Heart right ventricle (tissue), 16 donors: ENCODE data around the gene TOMM5. TPM values are rescaled to one million over a fixed set of nuclear protein-coding genes. Genes with fewer than 3 reads are reported as not detected.

Experiments
- ATAC-seq, 8 donors: fragments of 200-7000 bp; cut with Tn5 transposase; one replicate each; pipeline ENCODE4 v1.9.1; 2020; ENCODE audit warnings: mild to moderate bottlenecking in 8 of 8, moderate library complexity in 8 of 8, moderate number of reproducible peaks in 1 of 8
- DNase-seq, 2 donors: peaks; one replicate each; pipeline ENCODE4 v3.0.0-alpha.2; 2020
- H3K27ac ChIP-seq, 10 donors: fragments of 200-600 bp; sonication (generic) in 2 of 10; one replicate each; pipeline versions ENCODE4 v1.5.0 to v1.8.0; 2020 to 2022; ENCODE audit warnings: mild to moderate bottlenecking in 3 of 10
- H3K27me3 ChIP-seq, 7 donors: fragments of 200-600 bp; one replicate each; pipeline ENCODE4 v1.8.0; 2021 to 2022; ENCODE audit warnings: mild to moderate bottlenecking in 2 of 7
- H3K36me3 ChIP-seq, 9 donors: fragments of 200-600 bp; sonication (generic) in 1 of 9; one replicate each; pipeline versions ENCODE4 v1.5.0 to v1.8.0; 2020 to 2022; ENCODE audit warnings: mild to moderate bottlenecking in 2 of 9
- H3K4me1 ChIP-seq, 9 donors: fragments of 200-600 bp; sonication (generic) in 1 of 9; one replicate each; pipeline versions ENCODE4 v1.5.0 to v1.8.0; 2020 to 2022; ENCODE audit warnings: mild to moderate bottlenecking in 4 of 9
- H3K4me3 ChIP-seq, 10 donors: fragments of 200-600 bp; sonication (generic) in 2 of 10; one replicate each; pipeline versions ENCODE4 v1.5.0 to v1.8.0; 2020 to 2022; ENCODE audit warnings: mild to moderate bottlenecking in 7 of 10, moderate library complexity in 2 of 10
- H3K9me3 ChIP-seq, 11 donors: fragments of 200-600 bp in 10 of 11; sonication (generic) in 2 of 11; one replicate each; pipeline versions ENCODE4 v1.5.0 to v1.8.0; 2013 to 2022; ENCODE audit warnings: mild to moderate bottlenecking in 2 of 11, control low read depth in 1 of 11, moderate library complexity in 1 of 11
- WGBS, 2 donors: extraction: QIAGEN DNeasy Blood & Tissue Kit; methylation state at CpG; one replicate each; pipeline ENCODE4 v1.1.7; 2013; ENCODE audit warnings: inconsistent platforms in 1 of 2; 5-methylcytosine and 5-hydroxymethylcytosine counted together
- intact Hi-C, 10 donors: fragments of 100-400 bp; cut with DNase I; formaldehyde crosslinking; loops; one replicate each; pipeline versions ENCODE4 v1.11.1 to v1.14.2; 2022
- polyA plus RNA-seq, 2 donors: library from polyadenylated mRNA; stranded (reverse); fragments of 200-250 nt; gene quantifications; one replicate each; pipeline ENCODE4 v1.2.3, GENCODE V29; 2013
- total RNA-seq, 10 donors: library from RNA; stranded (reverse); fragmentation: NEBNext Ultra II Directional in 3 of 10; extraction: Animal tissue kit (Norgen Biotek cat#: 25700) in 3 of 10; gene quantifications; one replicate each; pipeline versions ENCODE4 v1.2.1 to v1.2.4, GENCODE V29; 2021 to 2023
- TF ChIP-seq, protein P1 (sequence below), 9 donors: fragments of 200-600 bp; sonication (generic) in 2 of 9; IDR thresholded peaks; one replicate each; pipeline versions ENCODE4 v1.5.0 to v1.8.0; 2021 to 2022; ENCODE audit warnings: antibody characterized with exemption in 9 of 9, mild to moderate bottlenecking in 5 of 9, moderate library complexity in 1 of 9
- donor health status: Arrhythmogenic right ventricular cardiomyopathy.
- donor health status: ischemic (EF 13 %, LVEDD 7.1; RV severe dilation, severe dysfunction).
- donor health status: healthy with polysubstance abuse.
- donor health status: DM: no; HTN: yes; CAD: no.
- donor health status: DM: no; HTN: no; CAD: no.
- donor health status: ischemic (EF 25% LVEDD 6.9; RV normal size, moderate dysfunction).
- donor health status: ischemic (EF 25% LVEDD 5.7; RV mildly dilated, moderate dysfunction).
- donor health status: healthy.
- donor health status: DM: yes; HTN: yes; CAD: no.
- donor health status: Ischemic cardiomyopathy.
- donor health status: ischemic (EF 35%, LVEDD 5.7; RV mildly dilated, moderate dysfunction).
- donor health status: nonischemic (EF 11% LVEDD 7.7; RV severe dilation, severe dysfunction).
- donor health status: DM: yes; HTN: yes; CAD: no.
- donor health status: PGD.
- donor health status: ischemic (EF 29% LVEDD 5.4; RV normal size, mild dysfunction).
- donor health status: nonischemic (EF 23%, LVEDD 6.1; RV moderate dilation, normal function).

The TOMM5 gene
- total and polyA plus RNA-seq, 12 donors = 45.7 to 145 (median 52.8) TPM

DNA sequence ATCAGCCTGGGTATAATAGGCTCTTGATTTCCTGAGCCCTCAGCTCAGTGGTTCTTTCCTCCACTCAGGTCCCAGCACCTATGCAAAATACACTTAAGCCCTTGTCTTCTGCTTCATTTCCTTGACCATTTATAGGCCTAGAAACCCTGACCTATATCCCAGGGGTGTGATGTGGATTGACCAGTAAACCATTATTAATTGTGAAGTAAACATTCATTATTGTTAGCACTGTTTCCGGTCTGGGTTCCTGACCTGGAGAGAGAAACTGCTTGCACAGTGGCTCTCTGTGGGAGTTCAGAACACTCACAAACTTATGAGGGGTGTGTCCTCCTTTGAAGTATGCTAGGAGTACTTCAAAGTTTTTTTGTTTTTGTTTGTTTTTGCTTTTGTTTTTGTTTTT, 19.6 kb upstream of the TOMM5 start:
- Histone ChIP-seq H3K27ac (no peak overlapping the region), H3K36me3 (no peaks in the 10 kb centered on the region), H3K27me3 (peaks cover 0 to 4% (median 0%) of the 10 kb centered on the region in 7 donors), H3K9me3 (no peaks in the 10 kb centered on the region), H3K4me3 (no peak overlapping the region), H3K4me1 (no peaks in the 10 kb centered on the region)
- 83 to 85% methylated on average over 1 of the region's 1 CpG for WGBS, 2 donors
- TF ChIP-seq, protein P1, sequence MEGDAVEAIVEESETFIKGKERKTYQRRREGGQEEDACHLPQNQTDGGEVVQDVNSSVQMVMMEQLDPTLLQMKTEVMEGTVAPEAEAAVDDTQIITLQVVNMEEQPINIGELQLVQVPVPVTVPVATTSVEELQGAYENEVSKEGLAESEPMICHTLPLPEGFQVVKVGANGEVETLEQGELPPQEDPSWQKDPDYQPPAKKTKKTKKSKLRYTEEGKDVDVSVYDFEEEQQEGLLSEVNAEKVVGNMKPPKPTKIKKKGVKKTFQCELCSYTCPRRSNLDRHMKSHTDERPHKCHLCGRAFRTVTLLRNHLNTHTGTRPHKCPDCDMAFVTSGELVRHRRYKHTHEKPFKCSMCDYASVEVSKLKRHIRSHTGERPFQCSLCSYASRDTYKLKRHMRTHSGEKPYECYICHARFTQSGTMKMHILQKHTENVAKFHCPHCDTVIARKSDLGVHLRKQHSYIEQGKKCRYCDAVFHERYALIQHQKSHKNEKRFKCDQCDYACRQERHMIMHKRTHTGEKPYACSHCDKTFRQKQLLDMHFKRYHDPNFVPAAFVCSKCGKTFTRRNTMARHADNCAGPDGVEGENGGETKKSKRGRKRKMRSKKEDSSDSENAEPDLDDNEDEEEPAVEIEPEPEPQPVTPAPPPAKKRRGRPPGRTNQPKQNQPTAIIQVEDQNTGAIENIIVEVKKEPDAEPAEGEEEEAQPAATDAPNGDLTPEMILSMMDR (IDR thresholded peaks at IDR 0.05) = no peak
- no peak for DNase-seq
- intact Hi-C loops = no loop called here
- no peak for ATAC-seq

DNA sequence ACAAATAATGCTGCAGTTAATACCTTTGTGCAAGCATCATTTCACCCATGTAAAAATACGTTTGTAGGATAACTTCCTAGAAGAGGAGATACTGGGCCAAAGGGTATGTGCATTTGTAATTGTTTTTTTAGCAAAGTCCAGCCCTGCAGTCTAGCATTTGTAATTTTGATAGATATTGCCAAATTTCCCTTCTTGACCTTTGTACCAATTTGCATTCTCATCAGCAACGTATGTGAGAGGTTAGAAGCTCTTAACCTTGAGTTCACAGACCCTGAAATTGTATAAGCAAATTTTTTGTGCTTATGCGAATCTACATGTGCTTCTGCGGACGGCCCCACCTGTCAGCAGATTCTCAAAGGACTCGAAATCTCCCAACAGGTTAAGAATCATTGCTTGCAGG, 18.6 kb upstream of the TOMM5 start:
- TF ChIP-seq, protein P1 (IDR thresholded peaks at IDR 0.05) = no peak
- no peak for DNase-seq
- Histone ChIP-seq H3K27ac (no peak overlapping the region), H3K4me1 (no peaks in the 10 kb centered on the region), H3K4me3 (no peak overlapping the region), H3K9me3 (no peaks in the 10 kb centered on the region), H3K36me3 (no peaks in the 10 kb centered on the region), H3K27me3 (peaks cover 0 to 6% (median 0%) of the 10 kb centered on the region in 7 donors)
- intact Hi-C loops = no loop called here
- WGBS, 2 donors = 69 to 76% methylated on average over 6 of the region's 6 CpGs
- ATAC-seq = no peak

DNA sequence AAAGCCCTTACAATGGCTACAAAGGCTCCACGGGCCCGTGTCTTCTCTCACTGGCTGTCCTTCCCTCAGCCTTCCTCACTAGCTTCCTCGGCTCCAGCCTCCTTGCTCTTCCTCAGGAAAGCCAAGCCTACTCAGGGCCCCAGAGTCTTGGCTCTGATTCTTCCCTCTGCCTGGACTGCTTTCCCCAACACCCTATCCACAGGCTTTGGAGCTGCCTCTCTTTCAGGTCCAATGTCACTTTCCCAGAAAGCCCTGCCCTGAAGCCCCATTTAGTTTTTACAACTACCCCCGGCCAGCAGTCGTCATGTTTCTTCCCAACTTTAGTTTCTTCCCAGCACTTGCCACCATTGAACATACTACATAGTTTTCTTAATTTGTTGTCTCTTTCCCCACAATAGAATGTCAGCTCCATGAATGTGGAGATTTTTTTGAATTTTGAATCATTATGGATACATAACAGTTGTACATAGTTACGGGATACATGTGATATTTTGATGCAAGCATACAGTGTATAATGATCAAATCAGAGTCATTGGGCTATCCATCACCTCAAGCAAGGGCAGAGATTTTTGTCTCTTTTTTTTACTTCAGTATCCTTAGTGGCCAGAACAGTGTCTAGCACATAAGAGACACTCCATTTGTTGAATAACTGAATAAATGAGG, 17.5 kb upstream of the TOMM5 start:
- Histone ChIP-seq H3K36me3 (no peaks in the 10 kb centered on the region), H3K27me3 (peaks cover 0 to 8% (median 0%) of the 10 kb centered on the region in 7 donors), H3K4me1 (no peaks in the 10 kb centered on the region), H3K4me3 (no peak overlapping the region), H3K9me3 (no peaks in the 10 kb centered on the region), H3K27ac (no peak overlapping the region)
- TF ChIP-seq, protein P1 (IDR thresholded peaks at IDR 0.05) = no peak
- no peak for DNase-seq
- intact Hi-C loops = loop anchor here in 1 of 10 donors (10.0 kb wide), 1 partner anchor 45 kb away; the partner anchor contains the start of gene FRMPD1
- ATAC-seq = no peak
- WGBS, 2 donors = 69 to 77% methylated on average over 6 of the region's 6 CpGs

DNA sequence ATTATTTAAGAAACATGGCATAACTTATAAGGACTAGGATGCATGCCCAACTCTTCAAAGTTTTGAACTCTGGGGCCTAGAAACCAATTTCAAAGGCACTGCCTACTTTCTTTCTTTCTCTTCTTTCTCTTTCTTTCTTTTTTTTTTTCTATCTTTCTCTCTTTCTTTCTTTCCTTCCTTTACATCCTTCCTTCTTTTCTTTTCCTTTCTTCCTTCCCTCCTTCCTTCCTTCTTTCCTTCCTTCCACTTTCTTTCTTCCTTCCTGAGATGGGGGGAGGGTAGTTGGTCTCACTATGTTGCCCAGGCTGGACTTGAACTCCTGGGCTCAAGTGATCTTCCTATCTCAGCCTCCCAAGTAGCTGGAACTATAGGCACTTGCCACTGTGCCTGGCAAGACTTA, 15.9 kb upstream of the TOMM5 start:
- Histone ChIP-seq H3K27ac (no peak overlapping the region), H3K36me3 (no peaks in the 10 kb centered on the region), H3K4me1 (peaks cover 0 to under 1% (median 0%) of the 10 kb centered on the region in 9 donors), H3K9me3 (no peaks in the 10 kb centered on the region), H3K4me3 (no peak overlapping the region), H3K27me3 (peaks cover 0 to 8% (median 0%) of the 10 kb centered on the region in 7 donors)
- DNase-seq = no peak
- no peak for ATAC-seq
- TF ChIP-seq, protein P1 (IDR thresholded peaks at IDR 0.05) = no peak
- intact Hi-C loops = loop anchor here in 1 of 10 donors (10.0 kb wide), 1 partner anchor 47 kb away; the partner anchor contains the start of gene FRMPD1
